Tibial nerve (tissue), 4 donors: ENCODE results near the gene KAZN. TPM values are rescaled to one million over a fixed set of nuclear protein-coding genes. Genes with fewer than 3 reads are reported as not detected.

Source experiments
- DNase-seq, 2 donors: peaks; one replicate each; pipeline ENCODE4 v3.0.0-alpha.2; 2019; ENCODE audit warnings: low spot score in 2 of 2
- H3K27ac ChIP-seq, 4 donors: fragments of 200-600 bp; sonication (generic) in 3 of 4; one replicate each; pipeline ENCODE4 v1.5.1; 2017 to 2019; ENCODE audit warnings: mild to moderate bottlenecking in 1 of 4
- H3K27me3 ChIP-seq, 2 donors: fragments of 200-600 bp; sonication (generic) in 1 of 2; one replicate each; pipeline versions ENCODE4 v1.5.1 to v1.6.0; 2017 to 2019
- H3K36me3 ChIP-seq, 3 donors: fragments of 200-600 bp; sonication (generic); one replicate each; pipeline ENCODE4 v1.5.1; 2018 to 2019
- H3K4me1 ChIP-seq, 4 donors: fragments of 200-600 bp; sonication (generic) in 3 of 4; one replicate each; pipeline ENCODE4 v1.5.1; 2017 to 2019
- H3K4me3 ChIP-seq, 4 donors: fragments of 200-600 bp; sonication (generic) in 3 of 4; one replicate each; pipeline ENCODE4 v1.5.1; 2017 to 2019; ENCODE audit warnings: mild to moderate bottlenecking in 1 of 4, moderate library complexity in 1 of 4
- H3K9me3 ChIP-seq, 4 donors: fragments of 200-600 bp; sonication (generic) in 3 of 4; one replicate each; pipeline ENCODE4 v1.5.1; 2017 to 2019
- CTCF ChIP-seq, 5 experiments: fragments of 200-600 bp in 3 of 5; fragments of 450-650 bp in 2 of 5; sonication (generic) in 3 of 5; IDR thresholded peaks; one replicate each; pipeline ENCODE4 v1.5.1; 2016 to 2019; ENCODE audit warnings: antibody characterized with exemption in 5 of 5, mild to moderate bottlenecking in 3 of 5, moderate library complexity in 2 of 5
- EP300 ChIP-seq, 2 donors: sonication (generic); formaldehyde crosslinking; IDR thresholded peaks; one replicate each; pipeline ENCODE4 v1.6.1; 2017; ENCODE audit warnings: antibody characterized with exemption in 2 of 2, mild to moderate bottlenecking in 1 of 2
- POLR2A ChIP-seq, 2 donors: fragments of 450-650 bp; IDR thresholded peaks; one replicate each; pipeline ENCODE4 v1.6.1; 2017; ENCODE audit warnings: antibody characterized with exemption in 2 of 2, mild to moderate bottlenecking in 2 of 2, moderate library complexity in 2 of 2
- WGBS, 2 donors: methylation state at CpG; one replicate each; pipeline ENCODE4 v1.1.5; 2018; 5-methylcytosine and 5-hydroxymethylcytosine counted together
- total RNA-seq, 4 donors: library from RNA; depleted of rRNA; stranded (reverse); fragments of >200 nt; gene quantifications; one replicate each; pipeline ENCODE4 v1.1.0, GENCODE V29; 2016

Gene KAZN
- total RNA-seq, 4 donors from 2014 or later: 16.0 to 29.2 (median 22.2) TPM

GRCh38 chr1:14706631-14707030 lies 108.1 kb downstream of the KAZN start:
- H3K36me3 ChIP-seq: no peaks in the 10 kb centered on the region
- no peaks in the 10 kb centered on the region for H3K27me3 ChIP-seq
- H3K4me1 ChIP-seq: no peaks in the 10 kb centered on the region
- TF ChIP-seq EP300 (IDR thresholded peaks at IDR 0.05) (no peak), CTCF (IDR thresholded peaks at IDR 0.05) (no peak), POLR2A (IDR thresholded peaks at IDR 0.05) (no peak)
- no peak for DNase-seq
- H3K27ac ChIP-seq: no peak overlapping the region
- H3K4me3 ChIP-seq: no peak overlapping the region
- H3K9me3 ChIP-seq: peaks cover 0 to 13% (median 0%) of the 10 kb centered on the region in 4 donors
- WGBS, 2 donors: 66 to 77% methylated on average over 5 of the region's 5 CpGs

- peak in 1 of 2 donors; percentile 10 for DNase-seq
- Histone ChIP-seq H3K27me3 (no peaks in the 10 kb centered on the region), H3K9me3 (peaks cover 0 to 13% (median 0%) of the 10 kb centered on the region in 4 donors), H3K27ac (no peak overlapping the region), H3K4me1 (no peaks in the 10 kb centered on the region), H3K4me3 (no peak overlapping the region), H3K36me3 (no peaks in the 10 kb centered on the region)
- no peak for TF ChIP-seq POLR2A (IDR thresholded peaks at IDR 0.05)
- peak in 1 of 2 donors; percentile 18 for TF ChIP-seq EP300 (IDR thresholded peaks at IDR 0.05)
- TF ChIP-seq CTCF (IDR thresholded peaks at IDR 0.05): no peak
- WGBS, 2 donors: 78 to 82% methylated on average over 16 of the region's 16 CpGs
Measured at GRCh38 chr1:14707531-14708445, 109.3 kb downstream of the KAZN start.

- 87 to 97% methylated on average over 6 of the region's 6 CpGs for WGBS, 2 donors
- H3K36me3 ChIP-seq: no peaks in the 10 kb centered on the region
- H3K4me1 ChIP-seq: no peaks in the 10 kb centered on the region
- H3K27me3 ChIP-seq: no peaks in the 10 kb centered on the region
- H3K9me3 ChIP-seq: peaks cover 0 to 5% (median 0%) of the 10 kb centered on the region in 4 donors
- no peak for DNase-seq
- no peak overlapping the region for H3K4me3 ChIP-seq
- no peak overlapping the region for H3K27ac ChIP-seq
- TF ChIP-seq POLR2A (IDR thresholded peaks at IDR 0.05) (no peak), EP300 (IDR thresholded peaks at IDR 0.05) (no peak)
Measured at GRCh38 chr1:14710331-14710730, 111.8 kb downstream of the KAZN start.

- no peak for TF ChIP-seq CTCF (IDR thresholded peaks at IDR 0.05)
- no peak for TF ChIP-seq POLR2A (IDR thresholded peaks at IDR 0.05)
- no peak for TF ChIP-seq EP300 (IDR thresholded peaks at IDR 0.05)
- DNase-seq: no peak
- whole genome bisulfite sequencing, 2 donors: 81 to 96% methylated on average over 2 of the region's 2 CpGs
- no peaks in the 10 kb centered on the region for H3K36me3 ChIP-seq
- H3K4me3 ChIP-seq: no peak overlapping the region
- no peaks in the 10 kb centered on the region for H3K9me3 ChIP-seq
- H3K27ac ChIP-seq: no peak overlapping the region
- no peaks in the 10 kb centered on the region for H3K4me1 ChIP-seq
- no peaks in the 10 kb centered on the region for H3K27me3 ChIP-seq
Measured at GRCh38 chr1:14712136-14712535, 113.7 kb downstream of the KAZN start.

- Histone ChIP-seq H3K36me3 (no peaks in the 10 kb centered on the region), H3K27ac (no peak overlapping the region), H3K9me3 (no peaks in the 10 kb centered on the region), H3K4me1 (no peaks in the 10 kb centered on the region), H3K4me3 (no peak overlapping the region), H3K27me3 (no peaks in the 10 kb centered on the region)
- no peak for TF ChIP-seq POLR2A (IDR thresholded peaks at IDR 0.05)
- no peak for TF ChIP-seq CTCF (IDR thresholded peaks at IDR 0.05)
- TF ChIP-seq EP300 (IDR thresholded peaks at IDR 0.05): no peak
- 66 to 67% methylated on average over 4 of the region's 4 CpGs for WGBS, 2 donors
- DNase-seq: no peak
Measured at GRCh38 chr1:14713077-14713476, 114.6 kb downstream of the KAZN start.
